HTERT RPE-1 (cell line): ENCODE results near the gene IL31RA.

Source experiments
- in situ Hi-C: fragments of 300-500 bp; cut with MboI; formaldehyde crosslinking; loops from 4 replicates; pipeline ENCODE4 v1.14.3; 2020; ENCODE audit warnings: low sequenced_read_pairs

Gene IL31RA

DNA sequence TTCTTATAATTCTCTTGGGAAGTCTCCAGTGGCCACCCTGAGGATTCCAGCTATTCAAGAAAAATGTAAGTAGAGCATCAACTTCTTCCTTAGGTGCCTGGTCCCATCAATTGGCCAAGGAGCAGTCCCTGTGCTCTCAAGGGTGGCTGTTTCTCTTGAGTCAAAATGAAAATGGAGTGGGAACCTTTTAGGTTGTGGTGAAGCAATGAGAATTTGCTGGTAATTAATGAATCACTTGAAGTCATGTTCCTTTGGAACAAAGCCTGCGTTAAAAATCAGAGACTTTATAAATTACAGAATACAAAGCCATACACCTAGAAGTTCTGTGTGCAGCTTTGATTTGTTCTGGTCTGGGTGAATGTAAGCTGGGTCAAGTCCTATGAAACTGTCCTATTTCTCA, 48.9 kb downstream of the IL31RA start:
- in situ Hi-C loops = no loop called here

DNA sequence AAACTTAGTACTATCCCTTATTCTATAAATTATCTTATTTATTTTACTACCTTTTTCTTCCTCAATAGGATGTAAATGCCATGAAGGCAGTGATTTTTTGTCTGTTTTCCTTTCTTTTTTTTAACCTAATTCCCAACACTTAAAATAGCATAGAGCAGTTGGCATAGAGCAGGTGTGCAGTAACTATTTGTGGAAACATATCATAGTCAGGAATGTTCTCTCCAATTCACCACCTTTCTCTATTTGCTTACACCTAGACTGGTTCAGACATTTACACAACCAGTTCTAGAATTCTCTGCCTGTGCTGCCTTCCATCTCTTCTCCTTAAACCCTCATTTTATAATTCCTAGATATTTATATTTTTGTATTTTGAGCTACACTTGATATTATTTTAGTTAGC, 49.6 kb downstream of the IL31RA start:
- in situ Hi-C loops = no loop called here

DNA sequence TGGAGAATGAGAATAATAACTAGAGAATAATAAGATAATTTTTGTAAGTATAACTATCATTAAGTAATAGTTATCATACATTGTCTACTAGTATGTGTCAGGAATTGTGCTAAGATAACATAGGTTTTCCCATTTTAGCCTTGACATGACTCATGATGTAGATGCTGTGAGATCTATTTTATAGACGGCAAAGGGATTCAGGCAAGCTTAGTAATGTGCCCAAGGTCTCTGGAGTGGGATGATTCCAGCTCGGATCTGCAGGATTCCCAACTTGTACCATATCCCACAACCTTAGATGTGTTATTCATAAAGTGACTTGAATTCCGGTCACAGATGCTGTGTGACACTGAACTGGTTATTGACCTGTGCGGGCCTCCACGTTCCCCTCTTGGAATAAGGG, 51.5 kb downstream of the IL31RA start:
- in situ Hi-C loops = no loop called here

DNA sequence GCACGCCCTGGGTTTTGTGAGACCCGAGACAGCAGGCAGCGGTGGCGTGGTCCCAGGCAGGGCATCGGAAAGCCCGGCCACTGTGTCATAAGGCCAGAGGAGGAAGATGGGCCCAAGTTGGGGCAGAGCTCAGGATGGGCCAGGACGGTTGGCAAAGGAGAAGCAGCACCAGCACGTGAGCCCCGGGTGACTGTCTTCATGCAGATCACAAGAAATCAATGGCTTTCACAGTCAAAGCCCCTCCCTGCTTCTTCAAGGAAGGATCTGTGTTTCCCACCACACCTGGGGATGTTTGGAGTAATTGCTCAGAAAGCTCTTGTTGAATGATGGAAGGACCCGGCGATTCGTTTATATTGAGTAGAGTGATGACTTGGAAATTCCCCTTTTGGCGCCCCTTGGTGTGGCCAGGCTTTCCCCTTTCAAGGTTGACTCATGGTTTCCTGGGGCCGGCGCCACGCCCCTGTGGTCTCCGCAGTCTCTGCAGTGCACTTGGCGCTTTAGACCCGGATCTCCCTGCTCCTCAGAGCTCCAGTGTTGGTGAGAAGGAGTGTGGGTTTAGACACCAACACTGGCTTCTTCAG, 52.1 kb downstream of the IL31RA start:
- in situ Hi-C loops = no loop called here

DNA sequence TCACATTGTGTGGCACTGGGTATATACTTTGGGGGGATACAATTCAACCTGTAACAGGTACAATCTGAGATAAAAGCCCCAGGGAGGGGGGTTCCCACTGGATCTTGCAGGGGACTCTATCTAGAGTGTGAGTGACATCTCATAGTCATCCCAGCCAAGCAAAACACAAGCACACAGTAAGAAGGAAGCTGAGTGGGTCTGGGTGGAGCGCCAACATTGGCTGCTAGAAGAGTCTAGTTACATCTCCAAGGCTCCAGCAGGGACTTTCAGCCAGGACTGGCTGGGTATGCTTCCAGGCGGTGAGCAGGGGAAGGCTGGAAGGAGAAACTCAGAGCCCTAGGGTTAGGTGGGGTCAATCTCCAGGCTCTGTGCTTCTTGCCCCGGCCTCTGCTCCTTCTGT, 53.0 kb downstream of the IL31RA start:
- in situ Hi-C loops = no loop called here

DNA sequence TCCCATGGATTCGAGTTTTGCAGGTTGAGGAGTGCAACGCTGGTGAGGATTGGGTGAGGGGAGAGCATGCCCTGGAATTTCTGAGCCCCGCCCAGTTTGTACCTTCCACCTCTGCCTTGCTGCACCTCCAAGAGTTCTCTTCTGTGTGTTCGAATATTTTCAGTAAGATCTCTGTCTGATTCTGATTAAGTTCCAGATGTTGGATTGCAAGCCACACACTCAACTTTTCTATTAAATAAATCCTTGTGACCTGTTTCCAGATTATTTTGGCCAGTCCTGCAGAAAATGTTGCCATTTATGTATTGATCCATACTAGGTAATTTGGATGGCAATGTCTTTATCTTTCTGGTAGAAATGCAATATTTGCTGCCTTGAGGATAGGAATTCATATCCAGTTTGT, 54.1 kb downstream of the IL31RA start:
- in situ Hi-C loops = no loop called here

DNA sequence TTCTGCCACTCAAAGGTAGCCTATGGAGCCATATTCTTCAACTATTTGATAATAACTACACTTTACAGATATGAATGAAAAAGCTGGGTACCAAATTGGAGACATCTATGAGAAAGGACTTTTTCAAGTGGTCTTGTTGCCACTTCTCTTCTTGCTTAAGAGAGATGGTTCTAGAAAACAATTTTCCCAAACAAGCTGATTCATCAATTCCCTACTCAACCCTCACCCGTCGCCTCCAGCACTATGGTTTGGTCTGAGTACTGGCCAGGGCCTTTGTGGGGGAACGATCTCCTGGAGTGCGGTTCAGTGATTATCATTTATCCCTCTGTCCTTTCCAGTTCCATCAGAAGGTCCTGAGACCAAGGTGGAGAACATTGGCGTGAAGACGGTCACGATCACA, 56.8 kb downstream of the IL31RA start:
- in situ Hi-C loops = no loop called here

DNA sequence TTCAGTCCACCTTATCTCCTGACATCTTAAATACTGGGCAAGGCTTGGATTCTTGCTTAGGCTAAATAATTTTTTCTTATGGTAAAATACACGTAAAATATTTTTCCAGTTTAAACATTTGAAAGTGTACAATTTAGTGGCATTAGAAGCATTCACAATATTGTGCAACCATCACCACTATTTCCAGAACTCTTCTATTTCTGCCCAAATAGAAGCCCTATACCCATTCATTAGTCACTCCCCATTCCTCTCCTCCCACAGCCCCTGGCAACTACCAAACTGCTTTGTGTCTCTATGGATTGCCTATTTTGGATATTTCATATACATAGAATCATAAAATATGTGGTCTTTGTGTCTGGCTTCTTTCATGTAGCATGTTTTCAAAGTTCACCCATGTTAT, 57.6 kb downstream of the IL31RA start:
- in situ Hi-C loops = no loop called here

DNA sequence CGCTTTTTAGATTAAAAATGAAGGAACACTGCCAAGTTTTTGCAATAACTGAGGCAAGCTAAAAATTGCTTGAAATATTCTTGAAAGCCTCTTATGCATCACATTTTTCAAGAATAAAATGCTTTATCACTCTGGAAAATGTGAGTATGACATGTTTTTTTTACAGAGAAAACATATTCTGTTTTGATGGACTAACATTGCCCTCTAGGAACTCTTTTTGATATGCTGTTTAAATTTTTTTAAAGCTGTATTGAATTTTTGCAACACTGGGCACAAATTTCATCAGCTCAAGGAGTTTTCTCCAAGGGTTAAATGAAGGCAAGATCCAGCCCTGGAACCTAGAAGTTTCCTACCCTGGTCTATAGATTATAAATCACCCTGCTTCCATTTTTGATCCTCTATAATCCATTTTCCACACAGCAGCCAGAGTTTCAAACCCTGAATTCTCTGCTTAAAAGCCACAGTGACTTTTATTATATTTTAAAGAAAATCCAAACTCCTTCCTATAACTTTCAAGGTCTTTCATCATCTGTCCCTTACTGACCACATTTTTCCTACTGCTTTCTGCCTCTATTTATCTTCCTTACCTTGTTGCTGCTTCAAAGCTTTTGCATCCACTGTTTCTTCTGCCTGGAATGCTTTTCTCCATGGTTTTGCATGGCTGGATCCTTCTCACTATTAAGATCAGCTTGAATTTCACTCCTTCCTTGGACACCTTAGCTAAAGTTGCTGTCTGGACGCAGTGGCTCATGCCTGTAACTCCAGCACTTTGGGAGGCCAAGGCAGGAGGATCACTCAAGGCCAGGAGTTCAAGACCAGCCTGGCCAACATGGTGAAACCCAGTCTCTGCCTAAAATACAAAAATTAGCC, 60.9 kb downstream of the IL31RA start:
- in situ Hi-C loops = no loop called here

DNA sequence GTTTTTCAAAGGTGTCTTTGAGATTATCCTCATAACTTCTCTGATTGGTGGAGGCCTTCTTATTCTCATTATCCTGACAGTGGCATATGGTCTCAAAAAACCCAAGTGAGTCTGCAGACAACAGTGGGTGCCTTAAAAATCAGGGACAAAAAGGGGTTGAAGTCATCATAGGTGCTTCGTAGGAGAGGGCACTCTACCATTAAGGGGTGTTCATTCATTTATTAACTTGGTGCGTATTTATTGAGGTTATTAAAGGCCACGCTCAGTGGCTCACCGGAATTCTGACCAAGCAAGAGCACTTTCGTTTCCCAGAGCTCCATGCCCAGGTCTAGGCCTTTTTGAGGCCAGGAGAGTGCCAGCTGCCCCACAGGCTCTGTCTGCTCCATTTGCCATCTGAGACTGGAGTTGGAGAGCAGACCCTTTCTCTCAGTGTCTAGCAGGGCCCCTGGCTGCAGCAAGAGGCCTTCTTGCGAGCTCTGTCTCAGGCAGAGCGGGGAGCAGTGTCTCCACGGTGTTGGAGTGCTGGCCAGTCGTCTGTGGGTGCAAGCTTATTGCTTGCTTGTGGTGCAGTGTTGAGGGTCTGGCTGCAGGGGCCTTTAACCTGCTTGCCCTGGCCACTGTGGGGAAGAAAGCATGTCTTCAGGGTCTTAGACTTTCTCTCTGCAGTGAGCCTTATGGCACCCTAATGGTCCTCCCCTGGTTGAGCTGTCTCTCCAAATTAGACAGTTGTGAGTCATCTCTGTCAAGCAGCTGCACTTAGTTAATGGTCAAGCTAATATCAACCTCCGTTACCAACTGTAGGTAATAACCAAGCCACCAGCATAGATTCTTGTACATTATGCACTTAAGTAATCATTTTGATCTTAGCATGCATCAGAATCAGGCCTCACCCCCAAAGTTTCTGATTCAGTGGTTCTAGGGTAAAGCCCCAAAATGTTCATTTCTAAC, 62.6 kb downstream of the IL31RA start:
- in situ Hi-C loops = no loop called here

DNA sequence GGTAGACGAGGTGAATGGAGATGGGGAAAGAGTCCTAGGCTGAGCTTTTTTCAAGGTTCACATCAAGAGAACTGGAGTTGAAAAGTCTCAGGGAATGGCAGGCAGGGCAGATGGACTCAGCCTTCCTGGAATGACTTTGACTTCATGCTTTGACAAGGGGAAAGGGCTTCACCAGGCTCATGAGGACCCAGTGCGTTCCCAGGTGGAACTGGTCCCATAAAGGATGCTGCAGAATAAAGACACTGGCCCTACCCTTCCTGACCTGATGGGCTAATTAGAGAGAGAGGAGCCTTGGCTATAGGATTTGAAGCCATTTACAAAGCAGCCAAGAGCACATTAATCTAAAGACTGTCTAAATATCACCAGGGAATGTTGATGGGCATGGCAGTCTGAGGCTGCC, 63.8 kb downstream of the IL31RA start:
- in situ Hi-C loops = no loop called here

DNA sequence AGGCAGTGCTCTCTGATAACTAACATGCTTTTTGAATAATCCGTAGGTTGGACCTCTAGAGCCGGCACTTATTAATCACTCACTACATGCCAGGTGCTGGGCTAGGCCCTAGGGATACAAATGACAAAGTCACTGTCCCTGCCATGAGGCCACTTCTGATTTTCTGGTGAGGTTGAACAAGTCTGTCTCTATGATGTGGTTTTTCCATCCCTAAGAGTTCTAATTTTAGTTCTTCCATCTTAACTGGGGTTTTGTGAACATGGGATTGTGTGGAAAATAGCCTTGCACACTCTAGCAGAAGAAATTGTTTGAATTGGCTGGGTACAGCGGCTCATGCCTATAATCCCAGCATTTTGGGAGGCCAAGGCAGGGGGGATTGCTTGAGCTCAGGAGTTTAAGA, 64.6 kb downstream of the IL31RA start:
- in situ Hi-C loops = no loop called here

DNA sequence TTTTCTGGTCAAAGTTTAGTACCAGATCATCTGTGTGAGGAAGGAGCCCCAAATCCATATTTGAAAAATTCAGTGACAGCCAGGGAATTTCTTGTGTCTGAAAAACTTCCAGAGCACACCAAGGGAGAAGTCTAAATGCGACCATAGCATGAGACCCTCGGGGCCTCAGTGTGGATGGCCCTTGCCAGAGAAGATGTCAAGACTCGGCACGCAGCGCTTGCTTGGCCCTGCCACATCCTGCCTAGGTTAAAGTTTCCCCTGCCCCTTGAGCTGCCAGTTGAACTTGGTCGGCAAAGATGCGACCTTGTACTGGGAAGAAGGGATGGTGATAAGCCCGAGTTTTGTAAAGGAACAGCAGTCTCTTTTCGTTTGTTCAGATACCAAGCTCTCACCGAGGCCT, 65.8 kb downstream of the IL31RA start:
- in situ Hi-C loops = no loop called here

DNA sequence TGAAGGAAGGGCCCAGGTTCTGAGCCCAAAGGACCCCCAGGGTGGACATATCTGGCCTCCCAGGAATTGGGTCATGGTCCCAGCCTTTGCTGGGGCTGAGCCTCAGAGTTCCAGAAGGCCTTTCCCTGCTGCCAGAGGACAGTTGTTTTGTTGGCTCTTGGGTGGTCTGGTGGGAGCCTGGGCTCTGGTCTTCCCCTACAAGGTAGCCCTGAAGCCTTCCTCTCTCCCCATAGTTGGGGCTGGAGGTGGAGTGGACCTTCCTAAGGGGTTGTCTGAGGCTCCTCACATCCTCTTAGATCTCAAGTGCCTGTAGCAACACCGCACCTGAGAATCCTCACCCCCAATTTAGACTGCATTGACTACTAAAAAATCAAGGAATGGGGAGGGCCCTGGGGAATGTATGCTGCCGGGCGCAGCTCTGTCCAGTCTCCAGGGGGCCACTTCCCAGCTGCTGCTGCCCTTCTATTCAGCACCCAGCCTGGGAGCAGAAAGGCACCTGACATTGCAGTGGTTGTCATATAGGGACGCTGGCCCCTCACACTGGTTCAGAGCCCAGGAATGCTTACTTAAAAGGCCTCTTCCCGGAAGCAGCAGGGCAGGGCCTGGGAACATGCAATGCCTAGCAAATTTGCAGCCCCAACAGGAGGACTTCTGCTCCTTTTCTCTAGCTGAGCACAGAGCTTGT, 66.4 kb downstream of the IL31RA start:
- in situ Hi-C loops = no loop called here

DNA sequence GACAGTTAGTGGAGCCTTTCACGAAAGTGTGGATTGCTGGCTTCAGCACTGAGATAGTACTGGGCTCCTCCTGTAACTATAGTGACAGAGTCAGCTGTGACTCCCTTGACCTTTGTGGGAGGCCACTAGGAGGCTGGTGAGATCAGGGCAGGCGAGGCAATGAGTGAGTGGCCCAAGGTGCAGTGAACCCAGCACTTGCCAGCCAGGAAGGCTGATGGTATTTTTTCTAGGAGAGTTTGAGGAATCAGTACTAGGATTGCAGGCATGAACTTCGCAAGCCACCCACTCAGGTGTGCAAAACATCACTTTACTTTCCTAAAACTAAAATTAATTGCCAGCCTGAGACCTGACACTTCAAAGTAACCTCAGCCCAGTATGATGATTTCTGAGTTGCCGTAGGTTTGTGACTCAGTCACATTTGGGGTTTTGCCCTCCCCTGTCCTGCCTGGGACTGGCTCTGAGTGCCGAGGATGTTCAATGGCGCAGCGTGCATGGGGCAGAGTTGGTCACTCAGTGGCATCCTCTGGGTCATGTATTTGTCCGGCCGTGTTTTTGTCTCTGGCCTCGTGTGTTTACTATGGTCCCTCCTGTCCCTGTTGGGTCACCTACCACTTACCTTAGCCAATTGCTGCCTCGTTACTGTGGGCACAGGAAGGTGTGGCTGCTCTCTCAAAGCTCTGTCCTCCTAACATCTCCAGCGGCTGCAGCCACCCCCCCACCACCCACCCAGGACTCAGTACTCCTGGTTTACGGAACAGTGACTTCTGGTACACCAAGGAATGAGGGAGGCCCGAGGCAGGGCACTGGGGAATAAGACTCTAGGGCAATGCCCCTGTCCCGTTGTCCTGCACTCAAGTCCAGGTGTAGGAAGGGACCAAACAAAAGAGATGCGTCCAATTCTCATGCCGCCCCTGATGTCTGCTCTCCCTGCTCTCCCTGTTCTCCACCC, 67.2 kb downstream of the IL31RA start:
- in situ Hi-C loops = no loop called here

DNA sequence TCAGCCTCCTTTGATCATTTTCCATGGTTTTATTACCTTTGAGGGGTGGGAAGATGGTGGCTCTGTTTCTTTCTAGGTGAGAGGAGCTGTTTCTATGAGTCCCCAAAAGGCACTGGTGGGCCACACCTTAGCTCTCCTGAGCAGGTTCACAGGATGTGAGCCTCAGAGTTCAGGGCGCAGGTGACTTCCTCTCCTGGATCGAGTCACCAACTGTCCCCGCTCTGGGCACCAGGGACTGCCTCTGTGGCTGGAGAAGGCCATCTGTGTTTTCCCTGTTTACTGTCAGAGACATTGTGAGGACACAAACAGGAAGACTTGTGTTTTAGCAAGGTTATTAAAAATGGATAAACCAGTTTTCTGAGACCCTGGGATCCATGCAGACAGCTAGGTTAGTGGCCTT, 68.5 kb downstream of the IL31RA start:
- in situ Hi-C loops = no loop called here

DNA sequence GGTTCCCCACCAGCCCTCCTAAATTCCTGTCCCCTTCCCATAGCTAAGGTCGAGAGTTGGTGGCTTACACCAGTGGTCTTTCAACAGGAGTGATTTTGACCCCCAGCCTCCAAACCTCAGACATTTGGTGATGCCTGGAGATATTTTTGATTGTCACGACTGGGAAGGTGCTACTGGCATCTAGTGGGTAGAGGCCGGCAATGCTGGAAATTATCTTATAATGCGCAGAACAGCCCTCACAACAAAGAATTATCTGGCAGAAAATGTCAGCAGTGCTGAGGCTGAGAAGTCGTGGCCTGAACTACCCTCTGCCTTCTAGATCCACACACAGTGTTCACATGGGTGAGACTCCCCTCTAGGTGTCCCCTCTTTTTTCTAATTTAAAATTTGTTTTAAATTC, 69.6 kb downstream of the IL31RA start:
- in situ Hi-C loops = no loop called here

DNA sequence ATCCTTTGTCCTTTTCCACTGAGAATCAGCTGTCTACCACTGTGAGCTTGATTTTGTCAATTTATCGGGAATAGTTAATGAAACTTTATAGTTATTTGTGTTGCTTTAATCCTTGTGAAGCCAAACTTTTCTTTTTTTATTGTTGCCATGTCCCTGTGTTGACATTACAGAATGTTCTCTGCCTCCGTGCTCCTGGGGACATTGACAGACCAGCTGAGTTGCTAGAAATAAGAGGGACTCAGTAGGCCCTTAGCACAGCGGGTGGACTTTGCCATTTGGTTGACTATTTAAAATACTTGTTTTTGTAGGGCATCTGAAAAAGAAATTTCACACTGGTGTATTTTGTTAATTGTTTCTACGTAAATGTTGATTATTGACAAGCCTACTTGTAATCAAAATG, 70.5 kb downstream of the IL31RA start:
- in situ Hi-C loops = no loop called here

DNA sequence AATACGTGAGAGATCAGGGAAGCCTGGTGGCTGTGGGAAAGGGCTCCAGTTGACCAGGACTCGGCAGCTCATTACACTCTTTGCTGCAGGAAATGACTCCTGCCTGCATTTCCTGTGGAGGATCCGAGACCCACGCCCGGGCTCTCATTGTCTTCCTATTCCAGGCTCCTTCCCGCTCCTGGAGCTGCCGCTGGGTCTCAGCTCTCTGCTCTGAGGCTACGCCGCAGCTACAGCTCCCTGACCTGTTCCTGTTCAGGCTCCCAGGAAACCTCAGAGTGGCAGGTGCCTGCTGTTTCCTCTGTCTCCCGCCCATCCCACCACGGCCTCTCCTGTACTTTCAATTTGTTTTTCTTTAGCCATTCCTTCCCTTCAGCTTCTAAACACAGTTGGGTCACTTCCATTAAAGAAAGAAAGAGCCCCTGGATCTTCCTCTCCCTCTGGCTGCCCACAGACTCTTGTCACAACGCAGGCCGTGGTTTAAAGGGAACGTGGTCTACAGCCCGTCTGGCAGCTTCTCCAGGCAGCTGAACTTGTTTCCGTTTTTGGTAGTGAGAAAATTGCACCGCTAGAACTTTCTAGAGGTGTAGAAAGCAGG, 72.1 kb downstream of the IL31RA start:
- in situ Hi-C loops = no loop called here
